Erythroblast (primary cell): ENCODE measurements around the gene SARS1.

Experiments
- GATA1 ChIP-seq: IDR thresholded peaks from 2 replicates; pipeline ENCODE4 v1.6.1; 2011; ENCODE audit warnings: low read depth, mild to moderate bottlenecking, control low read depth, low read length, moderate library complexity
- POLR2A ChIP-seq: IDR thresholded peaks from 2 replicates; pipeline ENCODE4 v1.6.1; 2011; ENCODE audit warnings: mild to moderate bottlenecking, low read length

- no peak for TF ChIP-seq POLR2A
- TF ChIP-seq GATA1 = no peak
These were observed 41.5 kb downstream of the SARS1 start for GRCh38 chr1:109255097-109255651.
